Calu3 (cell line): Measurements from ENCODE around the gene MROH7. TPM values are rescaled to one million over a fixed set of nuclear protein-coding genes. Genes with fewer than 3 reads are reported as not detected.

ENCODE experiments used
- BruUV-seq: library from RNA; stranded (reverse); fragments of 400-500 nt; replicated peaks from 2 replicates; lab custom pipeline; 2021; lab: Mats Ljungman, UMichigan
- CTCF ChIA-PET: fragments of 300-600 bp; sonication (Branson Sonifier 250); formaldehyde crosslinking; loops from one replicate; lab custom pipeline; 2022; ENCODE audit warnings: antibody characterized with exemption; lab: Charles Lee
- DNase-seq: peaks from one replicate; pipeline ENCODE4 v3.0.0; 2022
- H3K27ac Mint-ChIP-seq: one replicate; pipeline ENCODE4 v1.8.0; 2022; ENCODE audit warnings: mixed read lengths; ENCODE audit not compliant: unreplicated experiment
- H3K27me3 Mint-ChIP-seq: one replicate; pipeline ENCODE4 v1.8.0; 2022; ENCODE audit warnings: mixed read lengths; ENCODE audit not compliant: unreplicated experiment
- H3K36me3 Mint-ChIP-seq: one replicate; pipeline ENCODE4 v1.8.0; 2022; ENCODE audit warnings: mild to moderate bottlenecking, moderate library complexity, mixed read lengths; ENCODE audit not compliant: insufficient read depth, unreplicated experiment
- H3K4me1 Mint-ChIP-seq: one replicate; pipeline ENCODE4 v1.8.0; 2022; ENCODE audit warnings: mild to moderate bottlenecking, low read depth, mixed read lengths; ENCODE audit not compliant: unreplicated experiment
- H3K4me3 Mint-ChIP-seq: one replicate; pipeline ENCODE4 v1.8.0; 2022; ENCODE audit warnings: mild to moderate bottlenecking, low read depth, moderate library complexity, mixed read lengths; ENCODE audit not compliant: unreplicated experiment
- H3K9me3 Mint-ChIP-seq: one replicate; pipeline ENCODE4 v1.8.0; 2022; ENCODE audit warnings: low read depth, mixed read lengths; ENCODE audit not compliant: unreplicated experiment
- intact Hi-C: fragments of 100-400 bp; cut with micrococcal nuclease; formaldehyde crosslinking; loops from one replicate; pipeline ENCODE4 v1.10.0; 2022; ENCODE audit not compliant: unreplicated experiment
- total RNA-seq: library from RNA; stranded (reverse); gene quantifications from 2 replicates; pipeline ENCODE4 v1.2.3, GENCODE V29; 2022
- TF ChIP-seq, protein P1 (sequence below): fragments of 200-600 bp; IDR thresholded peaks from one replicate; pipeline ENCODE4 v1.8.0; 2022; ENCODE audit warnings: antibody characterized with exemption; ENCODE audit not compliant: unreplicated experiment

MROH7 gene
- total RNA-seq, 1 experiment from 2014 or later = 0.71 TPM

DNA sequence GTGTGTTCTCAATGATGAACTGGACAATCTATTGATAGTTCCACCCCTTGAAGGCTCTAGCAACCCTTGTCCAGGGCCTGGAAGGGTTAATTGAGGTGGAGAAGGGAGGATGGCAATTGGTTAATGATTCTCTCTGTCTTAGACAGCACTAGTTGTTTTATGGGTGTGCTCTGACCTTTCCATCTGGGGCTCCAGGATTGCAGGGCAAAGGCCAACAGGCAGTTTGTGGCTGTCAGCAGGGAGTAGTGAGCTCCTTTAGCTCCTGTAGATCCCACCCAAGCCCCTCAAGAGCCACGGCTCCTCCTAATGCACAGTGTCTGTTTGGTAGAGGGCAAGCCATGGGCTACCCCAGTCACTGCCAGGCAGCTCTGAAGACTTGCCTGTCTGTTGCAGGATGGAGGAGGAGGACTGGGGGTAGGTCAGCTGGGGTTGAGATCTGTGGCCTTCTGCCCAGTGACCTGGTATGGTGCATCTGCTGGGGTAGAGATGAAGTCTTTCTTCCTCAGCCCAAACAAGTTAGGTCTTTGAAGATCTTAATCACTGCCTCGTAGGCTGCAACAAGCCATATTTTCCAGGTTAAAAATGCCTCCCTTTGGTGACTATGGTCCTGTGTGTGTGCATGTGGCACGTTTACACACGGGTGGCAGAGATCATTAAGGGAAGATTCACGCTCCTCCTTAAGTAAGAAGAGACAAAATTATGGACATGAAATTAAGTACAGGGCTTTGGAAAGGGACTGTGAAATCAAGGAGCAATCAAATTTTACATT, 7.7 kb downstream of the MROH7 start:
- Mint-ChIP-seq H3K27me3 (peaks cover 28% of the 10 kb centered on the region), H3K4me3 (no peak overlapping the region), H3K36me3 (no peaks in the 10 kb centered on the region), H3K4me1 (peaks cover 13% of the 10 kb centered on the region), H3K9me3 (no peaks in the 10 kb centered on the region), H3K27ac (no peak overlapping the region)
- no peak for DNase-seq
- TF ChIP-seq, protein P1, sequence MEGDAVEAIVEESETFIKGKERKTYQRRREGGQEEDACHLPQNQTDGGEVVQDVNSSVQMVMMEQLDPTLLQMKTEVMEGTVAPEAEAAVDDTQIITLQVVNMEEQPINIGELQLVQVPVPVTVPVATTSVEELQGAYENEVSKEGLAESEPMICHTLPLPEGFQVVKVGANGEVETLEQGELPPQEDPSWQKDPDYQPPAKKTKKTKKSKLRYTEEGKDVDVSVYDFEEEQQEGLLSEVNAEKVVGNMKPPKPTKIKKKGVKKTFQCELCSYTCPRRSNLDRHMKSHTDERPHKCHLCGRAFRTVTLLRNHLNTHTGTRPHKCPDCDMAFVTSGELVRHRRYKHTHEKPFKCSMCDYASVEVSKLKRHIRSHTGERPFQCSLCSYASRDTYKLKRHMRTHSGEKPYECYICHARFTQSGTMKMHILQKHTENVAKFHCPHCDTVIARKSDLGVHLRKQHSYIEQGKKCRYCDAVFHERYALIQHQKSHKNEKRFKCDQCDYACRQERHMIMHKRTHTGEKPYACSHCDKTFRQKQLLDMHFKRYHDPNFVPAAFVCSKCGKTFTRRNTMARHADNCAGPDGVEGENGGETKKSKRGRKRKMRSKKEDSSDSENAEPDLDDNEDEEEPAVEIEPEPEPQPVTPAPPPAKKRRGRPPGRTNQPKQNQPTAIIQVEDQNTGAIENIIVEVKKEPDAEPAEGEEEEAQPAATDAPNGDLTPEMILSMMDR = no peak
- BruUV-seq = no TSS peak
- intact Hi-C loops = no loop called here
- CTCF ChIA-PET = interaction anchor here (0.6 kb wide), 1 partner anchor 1042 kb away, joined by 5 read pairs; no protein-coding TSS in a partner anchor

DNA sequence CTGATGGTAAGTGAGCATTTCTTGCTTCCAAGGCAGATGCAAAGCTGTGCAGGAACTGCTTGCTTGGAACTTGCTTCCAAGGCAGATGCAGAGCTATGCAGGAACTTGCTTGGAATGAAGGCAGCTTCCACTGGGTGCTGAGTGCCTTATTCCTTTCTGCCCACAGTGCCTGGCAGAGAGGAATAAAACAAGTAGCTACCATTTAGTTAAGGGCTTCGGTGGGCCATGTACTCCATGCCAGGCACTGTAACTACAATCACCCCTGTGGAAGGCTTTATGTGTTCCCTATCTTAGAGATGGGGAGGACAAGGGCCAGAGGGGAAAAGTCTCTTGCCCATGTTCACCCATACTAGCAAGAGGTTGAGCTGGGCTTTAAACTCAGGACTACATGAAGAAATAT, 8.3 kb downstream of the MROH7 start:
- H3K27ac Mint-ChIP-seq = no peak overlapping the region
- no peaks in the 10 kb centered on the region for H3K36me3 Mint-ChIP-seq
- no TSS peak for BruUV-seq
- no peak for DNase-seq
- H3K4me3 Mint-ChIP-seq = no peak overlapping the region
- CTCF ChIA-PET = no interaction called here
- TF ChIP-seq, protein P1 = no peak
- H3K4me1 Mint-ChIP-seq = peaks cover 13% of the 10 kb centered on the region
- H3K27me3 Mint-ChIP-seq = peaks cover 28% of the 10 kb centered on the region
- H3K9me3 Mint-ChIP-seq = no peaks in the 10 kb centered on the region
- intact Hi-C loops = no loop called here

DNA sequence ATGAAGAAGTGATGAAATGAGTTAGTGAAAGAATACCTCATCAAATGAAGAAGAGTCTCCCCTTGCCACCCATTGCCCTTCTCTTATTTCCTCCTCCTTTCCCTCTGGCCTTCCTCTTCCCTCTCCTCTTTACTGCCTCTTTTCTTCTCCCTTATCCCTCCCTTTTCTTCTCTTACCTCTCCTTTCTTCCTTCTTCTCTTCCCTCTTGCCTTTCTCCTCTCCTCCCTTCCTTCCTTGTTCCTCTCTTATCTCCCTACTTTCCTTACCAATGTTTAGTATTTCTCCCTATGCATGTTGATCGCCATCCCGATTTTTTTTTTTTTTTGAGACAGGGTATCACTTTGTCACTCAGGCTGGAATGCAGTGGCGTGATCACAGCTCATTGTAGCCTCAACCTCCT, 8.8 kb downstream of the MROH7 start:
- TF ChIP-seq, protein P1 = no peak
- no peak for DNase-seq
- peaks cover 13% of the 10 kb centered on the region for H3K4me1 Mint-ChIP-seq
- CTCF ChIA-PET = interaction anchor here (0.6 kb wide), 1 partner anchor 73 kb away, joined by 3 read pairs; no protein-coding TSS in a partner anchor
- no peaks in the 10 kb centered on the region for H3K9me3 Mint-ChIP-seq
- peaks cover 28% of the 10 kb centered on the region for H3K27me3 Mint-ChIP-seq
- no peaks in the 10 kb centered on the region for H3K36me3 Mint-ChIP-seq
- no peak overlapping the region for H3K27ac Mint-ChIP-seq
- no peak overlapping the region for H3K4me3 Mint-ChIP-seq
- no TSS peak for BruUV-seq
- intact Hi-C loops = no loop called here

DNA sequence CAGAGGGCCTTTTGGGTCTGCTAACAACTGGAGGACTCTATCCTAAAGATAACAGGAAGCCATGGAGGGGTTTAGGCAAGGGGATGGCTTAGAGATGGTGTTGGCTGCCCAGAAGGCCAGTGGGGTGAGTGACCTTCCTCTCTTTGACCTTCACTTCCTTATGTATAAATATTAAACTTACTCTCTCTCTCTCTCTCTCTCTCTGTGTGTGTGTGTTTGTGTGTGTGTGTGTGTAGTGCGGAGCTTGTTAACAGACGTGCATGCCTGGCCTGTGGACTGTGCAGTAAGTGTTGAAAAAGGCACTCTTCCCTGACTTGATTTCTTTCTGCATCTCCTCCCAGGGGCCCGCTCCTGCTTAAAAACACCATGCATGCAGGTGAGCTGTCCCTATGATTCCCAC, 10.0 kb downstream of the MROH7 start:
- no peak overlapping the region for H3K4me3 Mint-ChIP-seq
- CTCF ChIA-PET = no interaction called here
- intact Hi-C loops = no loop called here
- no peaks in the 10 kb centered on the region for H3K9me3 Mint-ChIP-seq
- no peak overlapping the region for H3K27ac Mint-ChIP-seq
- BruUV-seq = no TSS peak
- peaks cover 13% of the 10 kb centered on the region for H3K4me1 Mint-ChIP-seq
- TF ChIP-seq, protein P1 = no peak
- no peaks in the 10 kb centered on the region for H3K36me3 Mint-ChIP-seq
- H3K27me3 Mint-ChIP-seq = peaks cover 28% of the 10 kb centered on the region
- no peak for DNase-seq
